ENCODE measurements around the gene PAK1. TPM values are rescaled to one million over a fixed set of nuclear protein-coding genes. Genes with fewer than 3 reads are reported as not detected.

The PAK1 gene
- 56.2 and 95.2 TPM in 2 replicates for total RNA-seq (ENCODE audit: low replicate concordance)

- DNase-seq (ENCODE audit: low read depth), result peak; percentile 76
Observed at GRCh38 chr11:77473801-77474683, at the start of gene PAK1. Gene PAK1, minus strand, starts transcription at chr11:77474094. Its CDS starts 81,574 bp downstream, at chr11:77392520.

GRCh38 chr11:77522215-77522614 lies 48.3 kb upstream of the PAK1 start:
- no peak for DNase-seq (ENCODE audit: low read depth)
- TF ChIP-seq CTCF (IDR thresholded peaks at IDR 0.05; ENCODE audit: insufficient read depth, low read length), result no peak
- no peak overlapping the region for H3K4me3 ChIP-seq (ENCODE audit: low read depth, low read length)

More at GRCh38 chr11:77473801-77474683, at the start of gene PAK1:
- TF ChIP-seq CTCF (IDR thresholded peaks at IDR 0.05; ENCODE audit: insufficient read depth, low read length), result peak; percentile 28
- peak within 1 kb of the TSS; percentile 65 for H3K4me3 ChIP-seq (ENCODE audit: low read depth, low read length)

GRCh38 chr11:77519847-77520246 lies 46.0 kb upstream of the PAK1 start:
- no peak for TF ChIP-seq CTCF (IDR thresholded peaks at IDR 0.05; ENCODE audit: insufficient read depth, low read length)
- no peak for DNase-seq (ENCODE audit: low read depth)
- H3K4me3 ChIP-seq (ENCODE audit: low read depth, low read length), result no peak overlapping the region

GRCh38 chr11:77518471-77518870 lies 44.6 kb upstream of the PAK1 start:
- no peak for TF ChIP-seq CTCF (IDR thresholded peaks at IDR 0.05; ENCODE audit: insufficient read depth, low read length)
- H3K4me3 ChIP-seq (ENCODE audit: low read depth, low read length), result no peak overlapping the region
- no peak for DNase-seq (ENCODE audit: low read depth)

GRCh38 chr11:77517753-77518152 lies 43.9 kb upstream of the PAK1 start:
- no peak for TF ChIP-seq CTCF (IDR thresholded peaks at IDR 0.05; ENCODE audit: insufficient read depth, low read length)
- DNase-seq (ENCODE audit: low read depth), result no peak
- H3K4me3 ChIP-seq (ENCODE audit: low read depth, low read length), result no peak overlapping the region

GRCh38 chr11:77517226-77517625 lies 43.3 kb upstream of the PAK1 start:
- H3K4me3 ChIP-seq (ENCODE audit: low read depth, low read length), result no peak overlapping the region
- no peak for TF ChIP-seq CTCF (IDR thresholded peaks at IDR 0.05; ENCODE audit: insufficient read depth, low read length)
- DNase-seq (ENCODE audit: low read depth), result no peak

All from fibroblast of the aortic adventitia (primary cell).